Ishikawa (cell line): Measurements from ENCODE around the gene GGT6.

Experiments
- EP300 ChIP-seq: IDR thresholded peaks from 2 replicates; pipeline ENCODE4 v1.6.1; 2012; ENCODE audit warnings: borderline replicate concordance
- RAD21 ChIP-seq: IDR thresholded peaks from 2 replicates; pipeline ENCODE4 v1.6.1; 2012; ENCODE audit warnings: low read depth
- TAF1 ChIP-seq: IDR thresholded peaks from 2 replicates; pipeline ENCODE4 v1.6.1; 2012; ENCODE audit warnings: low read depth, mild to moderate bottlenecking
- TCF12 ChIP-seq: IDR thresholded peaks from 2 replicates; pipeline ENCODE4 v1.6.1; 2012; ENCODE audit warnings: low read depth
- TF ChIP-seq, protein P1 (sequence below): IDR thresholded peaks from 2 replicates; pipeline ENCODE4 v1.6.1; 2012; ENCODE audit warnings: low read depth, mild to moderate bottlenecking
- TF ChIP-seq, protein P2 (sequence below): IDR thresholded peaks from 2 replicates; pipeline ENCODE4 v1.6.1; 2012

DNA sequence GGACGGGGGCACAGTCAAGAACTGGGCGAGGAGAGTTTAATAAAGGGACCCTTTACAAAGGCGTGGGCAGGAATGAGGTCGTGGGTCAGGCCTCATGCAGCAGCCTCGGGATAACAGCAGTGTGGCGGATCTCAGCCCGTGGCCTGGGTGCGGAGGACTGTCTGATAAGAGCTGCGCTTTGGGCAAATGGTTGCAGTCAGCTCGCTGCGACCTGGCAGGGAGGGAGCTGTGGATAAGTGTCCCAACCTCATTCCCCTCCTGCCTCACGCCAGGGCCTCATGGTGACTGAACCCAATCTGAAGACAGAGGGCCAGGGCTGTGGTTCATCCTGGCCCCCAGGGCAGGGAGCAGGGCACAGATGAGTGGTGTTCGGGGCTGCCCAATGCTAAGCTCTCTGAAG, 37.6 kb upstream of the GGT6 start:
- TF ChIP-seq TAF1 (no peak), TCF12 (no peak), EP300 (no peak), RAD21 (no peak)
- TF ChIP-seq, protein P1, sequence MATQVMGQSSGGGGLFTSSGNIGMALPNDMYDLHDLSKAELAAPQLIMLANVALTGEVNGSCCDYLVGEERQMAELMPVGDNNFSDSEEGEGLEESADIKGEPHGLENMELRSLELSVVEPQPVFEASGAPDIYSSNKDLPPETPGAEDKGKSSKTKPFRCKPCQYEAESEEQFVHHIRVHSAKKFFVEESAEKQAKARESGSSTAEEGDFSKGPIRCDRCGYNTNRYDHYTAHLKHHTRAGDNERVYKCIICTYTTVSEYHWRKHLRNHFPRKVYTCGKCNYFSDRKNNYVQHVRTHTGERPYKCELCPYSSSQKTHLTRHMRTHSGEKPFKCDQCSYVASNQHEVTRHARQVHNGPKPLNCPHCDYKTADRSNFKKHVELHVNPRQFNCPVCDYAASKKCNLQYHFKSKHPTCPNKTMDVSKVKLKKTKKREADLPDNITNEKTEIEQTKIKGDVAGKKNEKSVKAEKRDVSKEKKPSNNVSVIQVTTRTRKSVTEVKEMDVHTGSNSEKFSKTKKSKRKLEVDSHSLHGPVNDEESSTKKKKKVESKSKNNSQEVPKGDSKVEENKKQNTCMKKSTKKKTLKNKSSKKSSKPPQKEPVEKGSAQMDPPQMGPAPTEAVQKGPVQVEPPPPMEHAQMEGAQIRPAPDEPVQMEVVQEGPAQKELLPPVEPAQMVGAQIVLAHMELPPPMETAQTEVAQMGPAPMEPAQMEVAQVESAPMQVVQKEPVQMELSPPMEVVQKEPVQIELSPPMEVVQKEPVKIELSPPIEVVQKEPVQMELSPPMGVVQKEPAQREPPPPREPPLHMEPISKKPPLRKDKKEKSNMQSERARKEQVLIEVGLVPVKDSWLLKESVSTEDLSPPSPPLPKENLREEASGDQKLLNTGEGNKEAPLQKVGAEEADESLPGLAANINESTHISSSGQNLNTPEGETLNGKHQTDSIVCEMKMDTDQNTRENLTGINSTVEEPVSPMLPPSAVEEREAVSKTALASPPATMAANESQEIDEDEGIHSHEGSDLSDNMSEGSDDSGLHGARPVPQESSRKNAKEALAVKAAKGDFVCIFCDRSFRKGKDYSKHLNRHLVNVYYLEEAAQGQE: no peak
- TF ChIP-seq, protein P2, sequence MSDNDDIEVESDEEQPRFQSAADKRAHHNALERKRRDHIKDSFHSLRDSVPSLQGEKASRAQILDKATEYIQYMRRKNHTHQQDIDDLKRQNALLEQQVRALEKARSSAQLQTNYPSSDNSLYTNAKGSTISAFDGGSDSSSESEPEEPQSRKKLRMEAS: no peak
